Measurements from ENCODE around the gene CIBAR2. TPM values are rescaled to one million over a fixed set of nuclear protein-coding genes. Genes with fewer than 3 reads are reported as not detected.

CIBAR2 gene
- total RNA-seq, 4 donors from 2014 or later: not detected

DNA sequence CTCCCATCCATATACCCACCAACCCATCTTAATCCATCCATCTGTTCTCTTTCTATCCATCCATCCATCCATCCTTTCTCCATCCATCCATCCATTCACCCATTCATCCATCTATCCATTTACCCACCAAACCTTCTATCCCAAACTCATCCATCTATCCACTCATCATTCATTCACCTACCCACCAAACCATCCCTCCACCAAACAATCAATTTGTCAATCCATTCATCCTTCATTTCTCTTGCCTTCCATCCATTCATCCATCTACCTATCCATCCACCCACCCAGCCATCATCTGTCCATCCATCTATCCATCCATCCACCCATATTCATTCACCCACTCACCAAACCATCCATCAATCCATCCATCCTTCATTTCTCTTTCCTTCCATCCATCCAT is 44.6 kb upstream of the CIBAR2 start:
- no peak for TF ChIP-seq CTCF (IDR thresholded peaks at IDR 0.05)
- no peak for TF ChIP-seq POLR2A (IDR thresholded peaks at IDR 0.05)
- peaks cover 0 to 24% (median 0%) of the 10 kb centered on the region in 4 donors for H3K4me1 ChIP-seq
- H3K27ac ChIP-seq: no peak overlapping the region
- no peak for DNase-seq
- no peaks in the 10 kb centered on the region for H3K36me3 ChIP-seq
- H3K27me3 ChIP-seq: no peaks in the 10 kb centered on the region
- no peaks in the 10 kb centered on the region for H3K9me3 ChIP-seq
- no peak overlapping the region for H3K4me3 ChIP-seq

GRCh38 chr16:85156440-85156839 is 44.2 kb upstream of the CIBAR2 start:
- no peak for DNase-seq
- TF ChIP-seq CTCF (IDR thresholded peaks at IDR 0.05) (no peak), POLR2A (IDR thresholded peaks at IDR 0.05) (no peak)
- no peak overlapping the region for H3K4me3 ChIP-seq
- peaks cover 0 to 28% (median 0%) of the 10 kb centered on the region in 4 donors for H3K4me1 ChIP-seq
- H3K27me3 ChIP-seq: no peaks in the 10 kb centered on the region
- H3K27ac ChIP-seq: no peak overlapping the region
- H3K9me3 ChIP-seq: no peaks in the 10 kb centered on the region
- H3K36me3 ChIP-seq: no peaks in the 10 kb centered on the region

- H3K27ac ChIP-seq: no peak overlapping the region
- TF ChIP-seq CTCF (IDR thresholded peaks at IDR 0.05) (no peak), POLR2A (IDR thresholded peaks at IDR 0.05) (no peak)
- DNase-seq: no peak
Observed at GRCh38 chr16:85153656-85154091, 41.4 kb upstream of the CIBAR2 start.

DNA sequence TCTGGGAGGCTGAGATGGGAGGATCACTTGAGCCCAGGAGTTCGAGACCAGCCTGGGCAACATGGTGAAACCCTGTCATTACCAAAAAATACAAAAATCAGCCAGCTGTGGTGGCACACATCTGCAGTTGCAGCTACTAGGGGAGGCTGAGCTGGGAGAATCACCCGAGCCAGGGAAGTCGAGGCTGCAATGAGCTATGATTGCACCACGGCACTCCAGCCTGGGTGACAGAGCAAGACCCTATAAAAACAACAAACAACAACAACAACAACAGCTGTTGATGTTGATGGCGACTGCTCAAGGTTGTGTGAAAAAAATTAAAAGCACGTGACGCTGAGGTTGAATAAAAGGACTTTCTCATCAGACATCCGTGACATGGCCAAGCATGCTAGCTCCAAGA is 40.8 kb upstream of the CIBAR2 start:
- H3K27ac ChIP-seq: no peak overlapping the region

More at GRCh38 chr16:85153656-85154091, 41.4 kb upstream of the CIBAR2 start:
- H3K4me3 ChIP-seq: no peak overlapping the region
- no peaks in the 10 kb centered on the region for H3K27me3 ChIP-seq
- no peaks in the 10 kb centered on the region for H3K9me3 ChIP-seq
- H3K36me3 ChIP-seq: no peaks in the 10 kb centered on the region
- peaks cover 0 to 18% (median 0%) of the 10 kb centered on the region in 4 donors for H3K4me1 ChIP-seq

GRCh38 chr16:85152414-85153030 is 40.2 kb upstream of the CIBAR2 start:
- Histone ChIP-seq H3K36me3 (no peaks in the 10 kb centered on the region), H3K4me1 (peaks cover 0 to 13% (median 0%) of the 10 kb centered on the region in 4 donors), H3K27ac (peak overlapping the region in 2 of 4 donors; percentile 17 to 46), H3K9me3 (no peaks in the 10 kb centered on the region), H3K4me3 (no peak overlapping the region), H3K27me3 (no peaks in the 10 kb centered on the region)
- DNase-seq: no peak
- TF ChIP-seq POLR2A (IDR thresholded peaks at IDR 0.05) (no peak), CTCF (IDR thresholded peaks at IDR 0.05) (no peak)

More for the DNA sequence above, 40.8 kb upstream of the CIBAR2 start:
- no peaks in the 10 kb centered on the region for H3K36me3 ChIP-seq
- DNase-seq: no peak
- no peaks in the 10 kb centered on the region for H3K9me3 ChIP-seq
- no peaks in the 10 kb centered on the region for H3K27me3 ChIP-seq
- H3K4me1 ChIP-seq: peaks cover 0 to 14% (median 0%) of the 10 kb centered on the region in 4 donors
- no peak overlapping the region for H3K4me3 ChIP-seq
- no peak for TF ChIP-seq POLR2A (IDR thresholded peaks at IDR 0.05)
- no peak for TF ChIP-seq CTCF (IDR thresholded peaks at IDR 0.05)

Data from Peyer's patch (tissue), 4 donors.